Left ventricle myocardium inferior (tissue), 1 donor: ENCODE measurements around the gene NRXN2. TPM values are rescaled to one million over a fixed set of nuclear protein-coding genes. Genes with fewer than 3 reads are reported as not detected.

ENCODE experiments used
- DNase-seq: peaks from one replicate; pipeline ENCODE4 v3.0.0-alpha.2; 2020
- H3K27ac ChIP-seq: fragments of 200-600 bp; replicated peaks from 2 replicates; pipeline ENCODE4 v1.8.0; 2021
- H3K27me3 ChIP-seq: fragments of 200-600 bp; 2 replicates; pipeline ENCODE4 v1.8.0; 2021; ENCODE audit warnings: low read depth
- H3K36me3 ChIP-seq: fragments of 200-600 bp; 2 replicates; pipeline ENCODE4 v1.8.0; 2021
- H3K4me1 ChIP-seq: fragments of 200-600 bp; 2 replicates; pipeline ENCODE4 v1.8.0; 2021
- H3K4me3 ChIP-seq: fragments of 200-600 bp; 2 replicates; pipeline ENCODE4 v1.8.0; 2021; ENCODE audit warnings: mild to moderate bottlenecking, moderate library complexity
- H3K9me3 ChIP-seq: fragments of 200-600 bp; replicated peaks from 2 replicates; pipeline ENCODE4 v1.8.0; 2021
- intact Hi-C: fragments of 100-400 bp; cut with micrococcal nuclease; formaldehyde crosslinking; loops from one replicate; pipeline ENCODE4 v1.11.0; 2022
- total RNA-seq: library from RNA; stranded (reverse); fragmentation: NEBNext Ultra II Directional; extraction: Animal tissue kit (Norgen Biotek cat#: 25700); gene quantifications from one replicate; pipeline ENCODE4 v1.2.1, GENCODE V29; 2021
- TF ChIP-seq, protein P1 (sequence below): fragments of 200-600 bp; IDR thresholded peaks from 2 replicates; pipeline ENCODE4 v1.8.0; 2021; ENCODE audit warnings: antibody characterized with exemption, mild to moderate bottlenecking, borderline replicate concordance
- donor health status: DM: no; HTN: yes; CAD: no; lungs with severe emphysema.

The NRXN2 gene
- total RNA-seq, 1 donor from 2014 or later = 0.71 TPM

DNA sequence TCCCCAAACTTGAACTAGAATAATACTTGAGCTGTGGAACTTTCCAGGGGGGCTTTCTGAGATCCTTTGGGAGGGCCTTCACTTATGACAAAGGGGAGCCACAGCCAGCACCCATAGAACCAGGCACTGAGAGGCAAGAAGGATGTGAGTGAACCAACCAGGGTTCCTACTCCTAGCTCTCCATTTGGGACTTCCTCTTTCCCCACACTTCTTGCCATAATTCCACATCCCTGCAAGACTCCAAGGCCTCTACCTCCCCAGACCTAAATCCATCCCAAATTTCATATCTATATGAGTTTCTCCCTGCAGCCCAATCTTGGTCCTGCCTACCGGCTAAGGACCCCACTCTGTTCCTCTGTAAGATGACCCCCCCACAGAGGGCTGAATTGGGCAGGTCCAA lies 31.5 kb downstream of the NRXN2 start:
- H3K27ac ChIP-seq = no peak overlapping the region
- TF ChIP-seq, protein P1, sequence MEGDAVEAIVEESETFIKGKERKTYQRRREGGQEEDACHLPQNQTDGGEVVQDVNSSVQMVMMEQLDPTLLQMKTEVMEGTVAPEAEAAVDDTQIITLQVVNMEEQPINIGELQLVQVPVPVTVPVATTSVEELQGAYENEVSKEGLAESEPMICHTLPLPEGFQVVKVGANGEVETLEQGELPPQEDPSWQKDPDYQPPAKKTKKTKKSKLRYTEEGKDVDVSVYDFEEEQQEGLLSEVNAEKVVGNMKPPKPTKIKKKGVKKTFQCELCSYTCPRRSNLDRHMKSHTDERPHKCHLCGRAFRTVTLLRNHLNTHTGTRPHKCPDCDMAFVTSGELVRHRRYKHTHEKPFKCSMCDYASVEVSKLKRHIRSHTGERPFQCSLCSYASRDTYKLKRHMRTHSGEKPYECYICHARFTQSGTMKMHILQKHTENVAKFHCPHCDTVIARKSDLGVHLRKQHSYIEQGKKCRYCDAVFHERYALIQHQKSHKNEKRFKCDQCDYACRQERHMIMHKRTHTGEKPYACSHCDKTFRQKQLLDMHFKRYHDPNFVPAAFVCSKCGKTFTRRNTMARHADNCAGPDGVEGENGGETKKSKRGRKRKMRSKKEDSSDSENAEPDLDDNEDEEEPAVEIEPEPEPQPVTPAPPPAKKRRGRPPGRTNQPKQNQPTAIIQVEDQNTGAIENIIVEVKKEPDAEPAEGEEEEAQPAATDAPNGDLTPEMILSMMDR = no peak
- peaks cover 43% of the 10 kb centered on the region for H3K27me3 ChIP-seq
- DNase-seq = no peak
- H3K4me1 ChIP-seq = peaks cover 29% of the 10 kb centered on the region
- H3K4me3 ChIP-seq = no peak overlapping the region
- no peaks in the 10 kb centered on the region for H3K36me3 ChIP-seq
- no peaks in the 10 kb centered on the region for H3K9me3 ChIP-seq
- intact Hi-C loops = no loop called here

DNA sequence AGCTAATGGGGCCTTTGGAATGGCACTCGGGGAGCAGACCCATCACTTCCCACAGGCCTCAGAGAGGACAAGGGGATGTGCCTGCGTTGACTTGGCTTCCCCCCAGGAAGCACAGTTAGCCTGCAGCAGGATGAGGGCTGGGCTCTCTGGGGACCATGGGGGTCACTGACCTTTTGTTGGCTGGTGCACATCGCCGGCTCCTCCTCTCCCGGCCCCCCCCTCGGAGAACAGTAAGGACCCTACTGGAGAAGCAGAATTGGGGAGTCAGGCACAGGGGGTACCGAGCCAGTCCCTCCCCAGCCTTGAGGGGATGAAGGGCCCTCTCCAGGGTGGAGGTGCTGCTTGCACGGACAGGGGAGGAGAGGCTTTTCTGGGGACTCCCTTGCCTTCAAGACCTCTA lies 32.8 kb downstream of the NRXN2 start:
- peak; percentile 49 for DNase-seq
- TF ChIP-seq, protein P1 = no peak
- H3K4me3 ChIP-seq = no peak overlapping the region

GRCh38 chr11:64688534-64688982 lies 34.4 kb downstream of the NRXN2 start:
- Histone ChIP-seq H3K27ac (peak overlapping the region; percentile 89), H3K4me1 (peaks cover 29% of the 10 kb centered on the region), H3K9me3 (no peaks in the 10 kb centered on the region), H3K36me3 (no peaks in the 10 kb centered on the region), H3K4me3 (peak overlapping the region; percentile 65), H3K27me3 (peaks cover 16% of the 10 kb centered on the region)
- peak; percentile 90 for DNase-seq
- TF ChIP-seq, protein P1 = peak; percentile 96
- intact Hi-C loops = no loop called here

More for the DNA sequence above, 32.8 kb downstream of the NRXN2 start:
- no peaks in the 10 kb centered on the region for H3K9me3 ChIP-seq
- H3K27ac ChIP-seq = no peak overlapping the region
- intact Hi-C loops = no loop called here
- peaks cover 29% of the 10 kb centered on the region for H3K4me1 ChIP-seq
- peaks cover 32% of the 10 kb centered on the region for H3K27me3 ChIP-seq
- H3K36me3 ChIP-seq = no peaks in the 10 kb centered on the region

DNA sequence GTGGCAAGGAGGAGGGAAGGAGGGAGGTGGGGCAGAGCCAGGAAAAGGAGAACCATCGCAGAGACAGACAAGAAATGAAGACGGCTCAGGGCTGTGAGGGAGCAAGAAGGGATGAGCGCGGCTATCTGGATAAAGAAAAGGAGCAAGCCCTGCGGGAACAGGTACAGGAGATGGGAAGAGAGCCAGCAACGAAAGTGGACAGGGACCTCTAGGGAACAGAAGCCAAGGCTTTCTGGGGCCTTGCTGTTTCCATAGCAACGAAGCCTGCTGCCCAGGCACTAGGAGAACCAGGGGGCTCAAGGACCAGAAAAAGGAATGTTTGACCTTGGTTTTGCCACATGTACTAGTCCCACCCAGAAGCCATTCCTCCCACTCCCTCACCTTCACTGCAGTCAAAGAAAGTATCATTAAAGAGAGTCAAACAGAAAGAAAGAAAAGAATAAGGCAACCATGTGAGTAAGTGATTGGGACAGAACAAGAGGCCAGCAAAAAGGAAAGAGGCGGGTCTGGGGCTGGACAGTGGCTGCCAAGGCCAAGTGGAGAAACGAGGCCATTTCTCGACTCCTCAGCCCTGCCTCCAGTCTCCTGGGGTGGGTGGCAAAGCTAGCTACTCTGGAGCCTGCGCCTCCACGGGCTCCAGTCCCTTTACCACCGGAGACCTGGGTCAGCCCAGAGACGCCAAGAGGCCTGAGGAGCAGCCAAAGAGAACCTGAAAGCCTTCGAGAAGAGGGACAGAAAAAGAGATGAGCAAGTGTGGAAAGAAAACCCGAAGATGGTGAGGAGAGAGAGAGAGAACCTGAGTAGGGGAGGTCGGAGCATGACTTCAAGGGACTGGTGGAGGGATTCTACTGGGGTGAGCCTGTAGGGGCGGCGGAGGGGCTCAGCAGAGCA lies 35.1 kb downstream of the NRXN2 start:
- H3K4me3 ChIP-seq = peak overlapping the region; percentile 65
- DNase-seq = no peak
- H3K36me3 ChIP-seq = no peaks in the 10 kb centered on the region
- peaks cover 9% of the 10 kb centered on the region for H3K27me3 ChIP-seq
- H3K4me1 ChIP-seq = peaks cover 29% of the 10 kb centered on the region
- H3K9me3 ChIP-seq = no peaks in the 10 kb centered on the region
- peak overlapping the region; percentile 89 for H3K27ac ChIP-seq
- intact Hi-C loops = no loop called here
- TF ChIP-seq, protein P1 = no peak

GRCh38 chr11:64687204-64687603 lies 35.8 kb downstream of the NRXN2 start:
- Histone ChIP-seq H3K4me3 (no peak overlapping the region), H3K36me3 (no peaks in the 10 kb centered on the region), H3K4me1 (peaks cover 29% of the 10 kb centered on the region), H3K27ac (peak overlapping the region; percentile 89), H3K9me3 (no peaks in the 10 kb centered on the region), H3K27me3 (peaks cover 2% of the 10 kb centered on the region)
- intact Hi-C loops = no loop called here
- peak; percentile 55 for DNase-seq
- TF ChIP-seq, protein P1 = no peak
